Stimulated activated naive CD4-positive, alpha-beta T cell (primary cell): Measurements from ENCODE around the gene ENPP3.
"Not testable (repeated sequence)": the region's sequence is repeated elsewhere in the genome, so short reads cannot be mapped to it uniquely, and the experiment has no call there.

Experiments used
- DNase-seq, 6 experiments: peaks; one replicate each; lab custom pipeline; 2025; lab: John Stamatoyannopoulos, UW

ENPP3 gene

DNA sequence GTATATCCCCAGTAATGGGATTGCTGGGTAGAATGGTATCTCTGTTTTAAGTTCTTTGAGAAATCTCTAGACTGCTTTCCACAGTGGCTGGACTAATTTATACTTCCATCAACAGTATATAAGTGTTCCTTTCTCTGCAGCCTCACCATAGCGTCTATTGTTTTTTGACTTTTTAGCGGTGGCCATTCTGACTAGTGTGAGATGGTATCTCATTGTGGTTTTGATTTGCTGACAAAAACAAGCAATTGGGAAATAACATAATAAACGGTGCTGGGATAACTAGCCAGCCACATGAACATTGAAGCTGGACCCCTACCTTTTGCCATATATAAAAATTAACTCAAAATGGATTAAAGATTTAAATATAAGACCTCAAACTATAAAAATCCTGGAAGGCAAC, 49.9 kb downstream of the ENPP3 start:
- DNase-seq = no peak

DNA sequence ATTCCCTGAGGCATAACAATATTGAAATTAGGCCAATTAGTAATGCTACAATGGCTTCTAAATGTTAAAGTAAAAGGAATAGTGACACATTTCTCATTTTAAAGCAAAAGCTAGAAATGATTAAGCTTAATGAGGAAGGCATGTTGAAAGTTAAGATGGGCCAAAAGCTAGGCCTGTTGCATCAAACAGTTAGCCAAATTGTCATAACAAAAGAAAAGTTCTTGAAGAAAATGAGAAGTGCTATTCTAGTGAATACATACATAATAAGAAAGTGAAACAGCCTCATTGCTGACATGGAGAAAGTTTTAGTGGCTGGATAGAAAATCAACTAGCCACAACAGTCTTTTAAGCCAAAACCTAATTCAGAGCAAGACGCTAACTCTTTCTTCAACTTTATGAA, 51.2 kb downstream of the ENPP3 start:
- DNase-seq = no peak

DNA sequence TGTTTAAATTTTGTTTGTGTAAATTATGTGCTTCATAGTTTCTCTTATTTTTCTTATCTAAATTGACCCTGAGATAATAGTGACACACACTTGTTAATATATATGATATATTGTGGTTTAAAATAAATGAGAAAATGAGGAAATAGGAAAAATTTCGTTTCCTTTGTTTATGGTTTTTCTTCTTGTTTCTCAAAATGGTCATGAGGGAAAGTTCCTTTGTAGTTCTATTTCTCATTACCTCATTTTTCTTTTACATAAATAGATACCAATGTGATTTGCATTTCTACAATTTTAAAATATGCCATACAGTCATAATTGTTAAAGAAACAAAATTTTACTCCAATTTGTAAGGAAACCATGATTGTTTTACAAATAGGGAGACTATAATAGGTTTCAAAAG, 54.9 kb downstream of the ENPP3 start:
- DNase-seq = no peak

DNA sequence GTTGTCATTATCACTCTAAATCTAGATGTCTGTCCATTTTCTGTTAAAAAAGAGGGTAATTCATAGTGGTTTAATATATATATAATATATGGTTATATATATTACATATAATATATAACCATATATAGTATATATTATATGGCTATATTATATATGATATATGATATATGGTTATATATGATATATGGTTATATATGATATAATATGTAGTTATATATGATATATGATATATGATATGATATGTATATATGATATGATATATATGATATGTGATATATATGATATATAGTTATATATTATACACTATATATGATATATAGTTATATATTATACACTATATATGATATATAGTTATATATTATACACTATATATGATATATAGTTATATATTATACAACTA, 55.5 kb downstream of the ENPP3 start:
- DNase-seq = no peak

DNA sequence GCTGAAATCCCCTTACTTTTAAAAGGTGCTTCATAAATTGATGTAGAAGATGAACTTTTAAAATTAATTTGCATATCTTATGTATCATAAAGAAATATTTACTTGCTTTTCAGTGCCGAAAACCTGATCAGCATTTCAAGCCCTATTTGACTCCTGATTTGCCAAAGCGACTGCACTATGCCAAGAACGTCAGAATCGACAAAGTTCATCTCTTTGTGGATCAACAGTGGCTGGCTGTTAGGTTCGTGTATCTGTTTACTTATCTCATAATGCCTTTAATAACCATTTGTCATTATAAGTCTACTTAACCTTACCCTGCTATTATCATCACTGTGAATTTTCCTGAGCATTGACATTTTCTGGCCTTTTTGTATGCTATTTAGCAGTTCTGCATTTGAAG, 56.3 kb downstream of the ENPP3 start:
- DNase-seq = no peak

DNA sequence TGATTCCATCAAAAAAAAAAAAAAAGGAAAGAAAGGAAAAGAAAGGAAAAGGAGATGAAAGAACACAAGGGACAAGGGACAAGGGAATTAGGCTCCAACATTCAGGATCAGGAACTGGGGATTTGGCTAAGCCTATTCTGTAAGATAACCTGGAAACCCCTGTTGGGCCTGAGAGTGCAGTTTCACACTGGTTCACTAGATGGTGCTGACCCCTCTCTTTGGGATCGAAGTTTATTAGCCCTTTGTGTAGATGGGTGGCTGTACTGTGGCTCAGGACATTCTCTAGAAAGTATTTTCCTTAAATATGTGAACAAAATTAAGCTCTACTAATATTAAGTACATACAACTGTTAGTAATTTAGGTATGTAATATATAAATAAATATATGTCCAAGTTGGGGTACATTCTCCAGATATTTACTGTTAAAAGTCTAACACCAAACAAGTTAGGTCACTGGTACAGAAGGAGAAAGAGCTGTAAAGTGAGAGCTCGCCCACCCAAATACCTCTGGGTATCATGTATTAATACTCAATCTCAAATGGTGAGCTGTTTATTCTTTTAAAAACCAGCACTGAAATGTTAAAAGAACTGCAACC, 57.8 kb downstream of the ENPP3 start:
- DNase-seq = no peak

DNA sequence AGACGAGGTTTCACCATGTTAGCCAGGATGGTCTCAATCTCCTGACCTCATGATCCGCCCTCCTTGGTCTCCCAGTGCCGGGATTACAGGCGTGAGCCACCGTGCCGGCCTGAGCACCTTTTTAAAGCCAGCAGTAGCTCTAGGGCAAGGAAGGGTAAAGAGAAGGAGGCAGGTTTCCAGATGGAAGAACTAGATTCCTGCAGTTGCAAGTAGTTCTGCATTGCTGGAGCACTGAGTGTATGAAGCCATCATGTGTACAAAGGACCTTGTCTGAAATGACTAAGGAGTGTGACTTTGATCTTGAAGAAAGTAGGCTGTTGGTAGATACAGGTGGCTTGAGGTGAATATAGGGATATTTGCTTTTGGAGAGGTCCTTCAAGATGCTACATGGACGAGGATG, 59.9 kb downstream of the ENPP3 start:
- DNase-seq = no peak

DNA sequence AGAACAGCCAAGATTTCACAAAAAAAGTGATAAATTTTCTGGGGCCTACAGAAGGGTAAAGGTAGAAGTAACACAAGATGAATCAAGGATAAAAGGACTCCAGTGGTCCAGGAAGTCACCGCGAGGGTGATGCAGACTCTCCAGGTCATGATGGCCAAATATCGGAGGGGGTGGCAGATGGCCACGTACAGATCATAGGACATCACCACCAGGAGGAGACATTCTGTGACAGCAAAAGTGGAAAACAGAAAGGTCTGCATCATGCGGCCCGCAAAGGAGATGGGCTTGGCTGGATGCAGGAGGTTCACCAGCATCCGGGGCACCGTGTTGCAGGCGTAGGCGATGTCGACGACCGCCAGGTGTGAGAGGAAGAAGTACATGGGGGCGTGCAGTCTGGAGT, 63.7 kb downstream of the ENPP3 start:
- DNase-seq = not testable (repeated sequence)

DNA sequence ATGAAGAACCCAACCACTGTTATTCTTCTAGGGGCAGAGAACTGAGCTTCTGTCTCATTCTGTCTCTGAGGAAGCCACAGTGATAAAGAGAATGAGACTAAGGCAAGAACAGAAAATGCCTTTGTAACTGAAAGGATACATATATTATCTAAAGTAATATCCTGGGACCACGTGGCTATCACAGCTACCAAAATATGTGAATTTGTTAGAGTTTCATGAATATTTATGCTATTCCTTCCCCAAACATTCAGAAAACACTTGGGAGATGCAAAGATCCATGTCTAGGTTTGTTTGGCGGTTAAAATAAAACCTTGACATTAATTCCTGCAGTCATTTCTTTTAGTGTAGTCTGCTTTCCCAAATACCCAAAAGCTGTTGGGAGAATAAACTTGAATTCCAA, 66.8 kb downstream of the ENPP3 start:
- not testable (repeated sequence) for DNase-seq

DNA sequence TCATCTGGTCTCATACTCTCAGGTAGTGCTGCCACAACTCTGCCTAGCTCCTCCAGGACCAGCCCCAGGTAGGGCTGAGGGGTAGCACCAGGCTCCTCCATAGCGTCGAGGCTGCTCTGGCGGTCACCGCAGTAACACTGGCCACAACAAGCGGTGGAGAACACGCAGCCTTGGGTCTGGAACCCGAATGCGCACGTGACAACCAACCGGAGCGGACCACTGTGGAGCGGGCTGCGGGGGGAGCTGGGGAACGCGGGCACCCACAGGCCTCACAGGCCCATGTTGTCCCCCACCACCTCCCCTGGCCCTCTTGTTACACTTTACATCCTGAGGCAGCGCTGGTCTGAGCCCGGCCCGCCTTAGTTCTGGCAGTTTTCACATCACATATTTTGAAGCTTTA, 73.8 kb downstream of the ENPP3 start, which contains the start of gene CTAGE9:
TSS of gene CTAGE9 (minus strand) at position 101 of the 400 bp plus-strand sequence. CDS start at position 101, 0 bp downstream.
- DNase-seq = not testable (repeated sequence)

DNA sequence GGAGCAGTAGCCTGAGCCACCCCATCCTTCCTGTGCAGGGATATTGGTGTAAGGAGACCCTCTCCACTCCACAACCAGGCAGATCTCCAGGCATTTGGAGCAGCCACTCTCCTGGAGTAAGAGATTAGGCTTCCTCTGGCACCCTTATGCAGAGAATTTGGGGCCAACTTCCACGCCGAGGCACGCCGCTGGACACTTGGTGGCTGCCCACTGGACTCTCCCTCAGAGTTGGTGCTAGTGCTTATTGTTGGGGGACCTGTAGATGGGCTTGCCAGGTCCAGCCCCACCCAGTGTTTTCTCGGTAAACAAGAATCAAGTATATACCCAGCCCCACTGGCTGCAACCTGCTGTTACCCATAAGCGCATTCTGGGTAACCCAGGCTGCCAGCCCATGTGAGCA, 78.5 kb downstream of the ENPP3 start:
- DNase-seq = not testable (repeated sequence)

DNA sequence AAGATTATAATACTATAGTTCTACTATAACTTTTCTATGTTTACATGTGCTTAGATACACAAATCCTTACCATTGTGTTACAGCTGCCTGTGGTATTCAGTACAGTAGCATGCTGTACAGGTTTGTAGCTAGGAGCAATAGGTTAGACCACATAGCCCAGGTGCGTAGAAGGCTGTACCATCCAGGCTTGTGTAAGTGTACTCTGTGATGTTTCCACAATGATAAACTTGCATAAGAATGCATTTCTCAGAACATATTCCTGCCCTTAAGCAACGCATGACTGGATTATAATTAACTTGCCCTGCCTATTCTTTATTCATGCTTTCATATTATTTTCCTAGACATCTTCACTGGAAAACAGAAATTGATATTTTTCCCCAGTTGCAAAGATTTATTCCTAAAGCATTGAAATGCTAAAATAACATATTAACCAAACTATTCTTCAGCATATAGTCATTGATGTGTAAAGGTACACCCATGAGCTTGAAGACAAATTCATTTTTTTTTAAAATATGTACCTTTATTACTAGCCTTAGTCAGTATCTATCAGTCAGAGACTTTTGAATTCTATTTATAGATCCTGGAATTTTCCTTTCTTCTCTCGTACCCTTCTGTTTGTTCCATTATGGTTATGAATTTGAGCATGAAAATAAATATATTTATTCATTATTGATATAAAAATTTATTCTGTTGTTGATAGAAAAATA, 80.9 kb downstream of the ENPP3 start:
- DNase-seq = no peak

DNA sequence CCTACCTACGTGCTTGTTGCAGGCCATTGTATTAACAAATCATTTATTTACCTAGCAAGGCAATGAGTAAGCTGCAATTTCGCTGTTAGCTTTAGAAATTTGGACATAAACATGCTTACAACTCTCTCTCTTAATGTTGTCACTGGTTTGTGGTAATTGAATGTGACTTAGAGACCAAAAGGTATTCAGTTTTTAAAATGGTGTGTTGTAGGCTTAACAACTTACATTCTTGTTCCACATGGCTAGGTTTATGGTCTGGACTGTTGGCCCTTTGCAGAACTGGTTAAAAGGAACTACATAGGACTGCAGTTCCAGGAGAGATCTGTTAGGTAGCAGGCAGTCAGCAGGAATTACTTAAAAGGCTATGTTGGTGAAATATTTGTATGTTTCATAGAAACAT, 84.1 kb downstream of the ENPP3 start:
- no peak for DNase-seq

DNA sequence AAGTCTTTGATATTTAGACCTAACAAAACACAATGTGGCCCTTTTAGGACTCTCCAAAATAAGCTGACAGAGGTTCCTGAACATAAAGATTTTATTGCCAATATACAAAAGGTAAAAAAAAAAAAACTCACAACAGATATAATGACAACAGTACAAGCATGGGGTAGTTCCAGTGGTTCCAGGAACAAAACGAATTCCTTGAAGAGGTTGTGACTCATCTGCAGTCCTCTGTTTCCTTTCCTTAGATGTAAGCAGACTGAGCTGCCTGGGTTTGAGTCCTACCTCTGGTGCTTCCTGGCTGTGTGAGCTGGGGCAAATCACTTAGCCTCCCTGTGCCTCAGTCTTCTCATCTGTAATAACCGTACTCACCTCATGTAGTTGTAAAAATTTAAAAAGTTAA, 87.0 kb downstream of the ENPP3 start:
- DNase-seq = no peak

DNA sequence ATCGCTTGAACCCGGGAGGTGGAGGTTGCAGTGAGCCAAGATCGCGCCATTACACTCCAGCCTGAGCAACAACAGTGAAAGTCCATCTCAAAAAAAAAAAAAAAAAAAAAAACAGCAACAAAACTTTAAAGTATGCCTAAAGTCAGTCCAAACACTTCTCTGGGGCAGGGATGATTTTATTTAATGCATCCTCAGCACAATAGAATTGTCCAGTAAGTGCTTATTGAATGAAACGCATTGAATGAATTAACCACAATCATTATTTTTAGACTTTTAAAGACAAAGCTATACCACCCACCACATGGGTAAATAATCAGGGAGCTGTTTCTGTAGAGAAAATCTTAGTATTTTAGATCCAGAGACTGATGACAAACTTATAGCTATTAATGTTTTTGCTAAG, 90.4 kb downstream of the ENPP3 start:
- no peak for DNase-seq

DNA sequence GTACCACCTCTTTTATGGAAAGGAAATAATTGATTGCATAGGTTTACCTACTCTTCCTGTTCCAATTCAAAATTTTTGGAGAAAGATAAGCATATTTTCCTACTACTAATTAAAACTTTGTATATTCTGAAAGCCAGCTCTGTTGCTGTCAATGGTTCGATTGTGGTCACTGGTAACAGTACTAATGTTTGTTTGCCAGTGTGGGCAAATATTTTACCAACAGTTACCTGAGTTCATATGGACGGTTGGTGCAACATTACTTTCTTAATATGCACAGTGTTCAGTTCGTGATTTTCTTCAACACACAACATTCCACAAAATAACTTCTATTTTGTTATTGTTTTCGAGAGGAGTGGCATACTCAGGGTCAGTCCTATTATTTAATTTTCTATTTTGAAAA, 90.8 kb downstream of the ENPP3 start:
- DNase-seq = no peak

DNA sequence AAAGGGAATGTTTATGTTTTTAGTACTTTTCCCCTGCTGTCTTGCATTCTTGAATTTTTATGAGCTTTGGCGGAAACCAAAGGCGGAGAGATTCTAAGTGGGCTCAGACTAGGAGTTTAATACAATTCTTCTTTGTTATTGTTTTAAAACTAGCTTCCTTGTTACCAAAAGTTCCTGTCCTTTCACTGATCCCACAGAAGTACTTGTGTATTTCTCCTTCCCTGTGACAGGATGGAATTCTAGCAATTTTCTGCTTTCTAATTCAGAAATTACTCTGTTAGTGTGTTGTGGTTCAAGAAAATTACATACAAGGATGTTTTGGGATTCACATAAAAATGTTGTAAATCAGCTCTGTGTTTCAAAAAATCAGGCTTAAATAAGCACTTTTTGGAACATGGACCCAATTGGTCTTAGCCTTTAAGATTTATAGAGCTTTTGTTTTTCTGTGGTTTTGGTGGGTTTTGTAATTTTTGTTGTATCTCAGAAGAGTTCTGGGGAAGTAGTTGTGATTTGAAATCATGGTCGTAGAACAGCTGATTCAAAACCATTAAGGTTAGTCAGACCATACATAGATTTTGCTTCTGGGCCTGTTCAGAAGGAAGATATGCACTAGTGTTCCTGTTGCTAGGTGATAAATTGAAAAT, 91.3 kb downstream of the ENPP3 start:
- DNase-seq = no peak

DNA sequence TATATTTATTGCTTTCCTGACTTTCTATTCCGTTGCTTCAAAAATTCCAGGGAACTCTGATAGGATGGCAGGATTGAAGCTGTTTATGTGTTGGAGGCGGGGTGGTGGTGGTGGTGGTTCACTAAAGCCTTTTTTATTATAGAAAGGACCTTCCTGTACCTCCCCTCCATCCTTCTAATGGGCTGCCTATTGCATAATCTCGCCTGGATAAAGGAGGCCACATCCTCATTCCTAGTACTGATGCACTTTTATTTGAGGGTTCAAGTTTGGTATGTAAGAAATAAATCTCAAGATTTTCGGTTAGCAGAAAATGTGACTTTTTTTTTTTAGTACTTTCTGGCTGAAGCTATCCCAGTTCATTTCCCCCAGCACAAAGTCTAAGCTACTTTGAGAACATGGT, 92.4 kb downstream of the ENPP3 start:
- DNase-seq = no peak

DNA sequence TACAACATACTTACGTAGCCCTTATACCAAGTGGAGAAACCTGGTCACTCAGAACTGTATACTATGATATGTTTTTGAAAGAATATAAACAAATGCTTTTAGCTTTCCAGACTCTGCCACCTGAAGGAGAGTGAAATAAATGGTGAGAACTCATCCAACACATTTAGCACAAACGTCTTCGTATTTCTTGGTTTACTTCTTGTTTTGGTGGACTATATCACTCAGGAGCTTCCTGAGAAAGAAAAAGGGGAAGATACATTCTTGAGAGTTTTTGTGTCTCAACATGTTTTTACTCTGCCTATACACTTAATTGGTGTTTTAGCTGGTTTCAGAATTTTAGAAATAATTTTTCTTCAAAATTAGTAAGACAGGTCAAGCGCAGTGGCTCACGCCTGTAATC, 93.2 kb downstream of the ENPP3 start:
- DNase-seq = no peak

DNA sequence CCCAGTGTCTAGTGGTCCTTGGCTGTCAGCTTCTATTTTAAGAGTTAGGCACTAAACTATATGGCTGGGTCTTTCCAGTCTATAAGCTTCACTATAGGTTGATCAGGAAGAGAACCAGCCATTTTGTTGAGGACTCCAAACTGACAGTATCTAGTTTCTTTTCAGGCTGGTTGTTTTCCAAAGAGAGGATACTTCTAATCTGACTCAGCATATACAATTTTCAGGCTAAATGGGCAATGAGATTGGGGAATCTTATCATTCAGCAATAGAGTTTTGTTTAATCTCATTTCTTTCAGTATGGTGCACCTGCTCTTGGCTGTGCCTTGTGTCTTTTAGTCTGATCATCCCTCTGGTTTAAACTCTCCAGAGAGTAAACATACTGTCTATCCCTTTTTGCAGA, 94.1 kb downstream of the ENPP3 start:
- no peak for DNase-seq

DNA sequence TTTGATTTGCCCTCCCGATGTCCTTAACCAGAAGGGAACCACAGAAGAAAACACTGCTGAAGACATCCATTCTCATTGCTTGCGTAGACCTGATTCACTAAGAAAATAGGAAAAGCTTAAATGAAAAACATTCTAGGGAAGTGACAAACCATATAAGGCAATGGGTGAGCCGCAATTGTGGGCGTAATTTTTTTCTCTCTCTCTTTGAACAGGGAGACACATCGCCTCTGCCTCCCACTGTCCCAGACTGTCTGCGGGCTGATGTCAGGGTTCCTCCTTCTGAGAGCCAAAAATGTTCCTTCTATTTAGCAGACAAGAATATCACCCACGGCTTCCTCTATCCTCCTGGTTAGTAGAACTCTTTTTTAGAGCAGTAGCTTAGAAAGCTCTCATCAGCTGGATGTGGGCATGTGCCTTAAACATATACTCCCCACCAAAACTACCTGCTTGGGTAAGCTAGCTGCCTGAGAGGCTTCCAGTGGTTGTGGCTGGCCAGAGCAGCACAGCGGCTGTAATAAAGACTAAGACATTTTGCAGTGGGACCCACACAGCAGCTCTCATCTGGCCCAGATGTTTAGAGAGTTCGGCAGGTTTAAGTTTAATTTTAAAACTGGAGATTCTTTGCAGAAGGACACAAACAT, 96.4 kb downstream of the ENPP3 start:
- no peak for DNase-seq

DNA sequence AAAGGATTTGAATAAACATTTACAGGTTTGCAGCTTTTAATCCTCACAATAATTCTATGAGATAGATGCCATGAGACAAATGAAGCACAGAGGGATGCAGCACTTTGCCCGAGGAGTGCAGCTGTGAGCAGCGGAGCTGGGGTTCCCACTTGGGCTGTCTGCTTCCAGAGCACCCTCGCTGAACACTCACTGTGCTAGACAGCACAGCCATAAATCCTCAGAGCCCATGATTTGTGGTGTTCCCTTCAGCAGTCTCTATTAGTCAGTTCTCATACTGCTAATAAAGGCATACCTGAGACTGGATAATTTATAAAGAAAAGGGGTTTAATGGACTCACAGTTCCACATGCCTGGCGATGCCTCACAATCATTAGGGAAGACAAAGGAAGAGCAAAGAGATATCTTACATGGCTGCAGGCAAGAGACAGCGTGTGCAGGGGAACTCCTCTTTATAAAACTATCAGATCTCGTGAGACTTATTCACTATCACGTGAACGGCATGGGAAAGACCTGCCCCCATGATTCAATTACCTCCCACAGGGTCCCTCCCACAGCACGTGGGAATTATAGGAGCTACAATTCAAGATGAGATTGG, 99.0 kb downstream of the ENPP3 start:
- DNase-seq = no peak

DNA sequence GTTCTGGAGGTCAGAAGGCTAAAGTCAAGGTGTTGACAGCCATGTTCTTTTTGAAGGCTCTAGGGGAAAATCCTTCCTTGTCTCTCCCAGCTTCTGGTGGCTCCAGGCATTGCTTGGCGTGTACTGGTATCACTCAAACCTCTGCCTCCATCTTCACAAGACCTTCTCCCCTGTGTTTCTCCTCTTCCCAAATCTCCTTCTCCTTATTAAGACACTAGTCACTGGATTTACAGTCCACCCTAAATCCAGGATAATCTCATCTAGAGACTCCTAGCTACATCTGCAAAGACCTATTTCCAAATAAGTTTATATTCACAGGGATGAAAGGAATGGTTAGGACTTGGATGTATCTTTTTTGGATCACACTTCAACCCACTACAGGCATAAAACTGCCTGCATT, 99.7 kb downstream of the ENPP3 start:
- no peak for DNase-seq
